ENCODE measurements around the gene HNRNPA1.
"Not testable (repeated sequence)": the region's sequence is repeated elsewhere in the genome, so short reads cannot be mapped to it uniquely, and the experiment has no call there.

HNRNPA1 gene

DNA sequence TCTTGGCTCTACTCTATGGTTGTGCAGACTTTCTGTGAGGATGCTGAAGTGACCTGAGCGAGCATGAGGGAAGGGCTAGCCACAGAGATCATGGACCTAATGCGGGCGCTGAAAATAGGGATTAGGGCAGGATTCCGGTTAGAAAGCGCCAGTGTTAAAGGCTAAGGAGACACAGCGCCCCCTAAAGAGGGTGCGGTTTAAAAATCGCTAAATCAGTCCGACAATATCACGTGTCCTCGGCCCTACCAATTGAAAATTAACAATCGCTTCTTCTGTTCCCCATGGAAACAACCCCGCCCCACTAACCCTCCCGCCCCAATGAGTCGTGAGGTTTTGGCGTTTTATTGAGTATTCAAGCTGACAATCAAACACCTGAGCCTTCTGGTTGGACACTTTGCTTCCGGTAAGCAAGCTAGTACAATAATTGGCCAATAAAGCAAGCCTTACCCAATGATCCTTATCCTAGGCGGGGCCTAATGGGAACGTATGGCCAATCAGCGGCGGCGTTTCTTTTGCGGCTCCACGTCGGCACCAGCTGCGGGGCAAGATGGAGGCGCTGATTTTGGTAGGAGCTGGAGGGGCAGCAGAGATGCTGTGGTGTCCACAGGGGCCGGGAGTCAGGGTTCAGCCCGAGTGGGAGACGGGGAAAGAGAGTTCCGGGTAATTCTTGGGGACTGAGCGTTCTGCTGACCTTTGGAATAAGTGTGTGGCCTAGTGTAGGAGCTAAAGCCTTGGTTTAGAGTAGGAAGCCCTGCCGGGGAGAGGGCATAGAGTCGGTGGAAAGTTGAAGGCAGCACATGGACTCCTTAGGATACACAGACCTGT lies 44.3 kb downstream of the HNRNPA1 start, which contains the start of gene COPZ1:
TSS of gene COPZ1 (plus strand) at position 515 of the 825 bp plus-strand sequence. CDS start at position 548, 33 bp downstream.
- Histone ChIP-seq H3K4me3 (replicated peaks; ENCODE audit: low read depth, low read length) (peak within 1 kb of the TSS; percentile 80), H3K27me3 (replicated peaks; ENCODE audit: control insufficient read depth, insufficient read depth, low read length) (no peaks in the 10 kb centered on the region), H3K36me3 (ENCODE audit: control insufficient read depth, insufficient read depth, low read length) (no peaks in the 10 kb centered on the region; the same call in 1 of the 2 replicates)
- TF ChIP-seq, protein P1, sequence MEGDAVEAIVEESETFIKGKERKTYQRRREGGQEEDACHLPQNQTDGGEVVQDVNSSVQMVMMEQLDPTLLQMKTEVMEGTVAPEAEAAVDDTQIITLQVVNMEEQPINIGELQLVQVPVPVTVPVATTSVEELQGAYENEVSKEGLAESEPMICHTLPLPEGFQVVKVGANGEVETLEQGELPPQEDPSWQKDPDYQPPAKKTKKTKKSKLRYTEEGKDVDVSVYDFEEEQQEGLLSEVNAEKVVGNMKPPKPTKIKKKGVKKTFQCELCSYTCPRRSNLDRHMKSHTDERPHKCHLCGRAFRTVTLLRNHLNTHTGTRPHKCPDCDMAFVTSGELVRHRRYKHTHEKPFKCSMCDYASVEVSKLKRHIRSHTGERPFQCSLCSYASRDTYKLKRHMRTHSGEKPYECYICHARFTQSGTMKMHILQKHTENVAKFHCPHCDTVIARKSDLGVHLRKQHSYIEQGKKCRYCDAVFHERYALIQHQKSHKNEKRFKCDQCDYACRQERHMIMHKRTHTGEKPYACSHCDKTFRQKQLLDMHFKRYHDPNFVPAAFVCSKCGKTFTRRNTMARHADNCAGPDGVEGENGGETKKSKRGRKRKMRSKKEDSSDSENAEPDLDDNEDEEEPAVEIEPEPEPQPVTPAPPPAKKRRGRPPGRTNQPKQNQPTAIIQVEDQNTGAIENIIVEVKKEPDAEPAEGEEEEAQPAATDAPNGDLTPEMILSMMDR (IDR thresholded peaks at IDR 0.05; ENCODE audit: insufficient read depth, low read length, poor library complexity, severe bottlenecking): peak; percentile 77
- peak; percentile 90 for DNase-seq (ENCODE audit: extremely low read depth, insufficient read length)

DNA sequence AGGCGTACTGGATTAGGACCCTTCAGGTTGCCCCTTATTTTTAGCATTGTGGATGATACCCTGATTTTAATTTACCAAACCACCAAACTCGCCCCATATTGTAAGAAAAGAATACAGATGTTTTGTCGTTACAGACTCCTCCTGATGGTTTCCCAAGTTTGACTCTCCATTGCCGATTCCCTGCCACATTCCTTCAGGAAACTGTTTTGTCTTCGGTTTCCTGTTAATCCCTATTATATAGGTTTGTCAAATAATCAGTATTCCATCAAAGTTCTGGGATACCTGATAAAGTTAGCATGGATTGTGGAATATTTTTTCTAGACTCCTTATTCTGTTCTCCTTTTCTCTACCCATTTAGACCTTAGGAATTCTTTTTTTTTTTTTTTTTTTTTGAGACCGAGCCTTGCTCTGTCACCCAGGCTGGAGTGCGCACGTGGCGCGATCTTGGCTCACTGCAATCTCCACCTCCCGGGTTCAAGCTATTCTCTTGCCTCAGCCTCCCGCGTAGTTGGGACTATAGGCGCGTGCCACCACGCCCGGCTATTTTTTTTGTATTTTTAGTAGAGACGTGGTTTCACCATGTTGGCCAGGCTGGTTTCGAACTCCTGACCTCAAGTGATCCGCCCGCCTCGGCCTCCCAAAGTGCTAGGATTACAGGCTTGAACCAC lies 45.0 kb downstream of the HNRNPA1 start:
- not testable (repeated sequence) for DNase-seq (ENCODE audit: extremely low read depth, insufficient read length); H3K36me3 ChIP-seq (ENCODE audit: control insufficient read depth, insufficient read depth, low read length); H3K27me3 ChIP-seq (replicated peaks; ENCODE audit: control insufficient read depth, insufficient read depth, low read length)
- H3K4me3 ChIP-seq (replicated peaks; ENCODE audit: low read depth, low read length): peak overlapping the region; percentile 80

DNA sequence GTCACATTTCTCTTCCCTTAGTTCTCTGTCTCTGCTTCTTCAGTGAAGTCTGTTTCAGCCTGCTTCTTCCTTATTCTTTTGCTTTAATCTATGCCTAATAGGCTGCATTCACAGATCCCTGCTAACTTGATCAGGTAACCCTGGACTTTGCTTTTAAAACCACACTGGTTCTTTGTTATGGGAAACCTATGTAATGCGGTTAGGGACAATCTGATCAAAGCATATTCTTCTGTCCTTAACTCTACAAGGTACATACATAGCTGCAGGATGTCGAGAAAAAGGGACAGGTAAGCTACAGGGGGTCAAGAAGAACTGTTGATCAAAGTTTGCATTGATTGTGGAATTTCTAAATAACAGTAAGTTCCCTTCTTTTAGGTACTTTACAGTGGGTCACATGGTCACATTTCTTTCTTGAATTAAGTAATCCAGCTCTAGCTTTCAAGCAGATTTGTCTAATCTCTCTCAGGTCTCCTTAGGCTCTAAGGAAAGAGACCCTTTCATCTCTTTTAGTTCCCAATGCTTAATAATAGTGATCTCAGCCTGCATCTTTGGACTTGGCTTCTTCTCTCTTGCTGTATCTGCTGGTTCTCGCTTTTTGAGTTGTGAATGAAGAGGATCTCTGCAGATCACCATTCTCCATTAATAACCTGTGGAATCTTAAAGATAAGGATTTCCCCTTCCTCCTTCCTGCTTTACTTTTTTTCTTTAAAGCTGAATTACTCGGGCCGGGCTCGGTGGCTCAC lies 48.2 kb downstream of the HNRNPA1 start:
- no peak overlapping the region for H3K4me3 ChIP-seq (replicated peaks; ENCODE audit: low read depth, low read length)
- H3K27me3 ChIP-seq (replicated peaks; ENCODE audit: control insufficient read depth, insufficient read depth, low read length): no peaks in the 10 kb centered on the region
- no peak for DNase-seq (ENCODE audit: extremely low read depth, insufficient read length)
- H3K36me3 ChIP-seq (ENCODE audit: control insufficient read depth, insufficient read depth, low read length): peaks cover 3% of the 10 kb centered on the region
- TF ChIP-seq, protein P1 (IDR thresholded peaks at IDR 0.05; ENCODE audit: insufficient read depth, low read length, poor library complexity, severe bottlenecking): no peak

DNA sequence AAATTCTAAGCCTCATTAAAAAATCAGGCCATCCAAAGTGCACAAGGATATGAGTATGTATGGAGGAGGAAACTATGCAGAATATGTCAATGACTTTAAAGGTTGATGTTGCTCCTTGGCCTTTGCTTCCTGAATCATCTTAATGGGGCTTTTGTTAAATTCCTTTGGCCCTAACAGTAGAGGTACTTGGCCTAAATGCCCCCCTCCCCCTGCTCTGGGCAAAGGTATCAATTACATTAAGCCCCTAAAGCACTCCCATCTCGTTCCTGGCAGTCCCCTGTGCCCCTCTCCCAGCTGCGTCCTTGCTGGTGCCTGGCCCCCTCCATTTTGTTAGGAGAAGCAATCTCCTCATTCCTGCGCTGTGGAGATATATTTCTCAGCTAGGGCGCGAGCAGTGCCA lies 49.2 kb downstream of the HNRNPA1 start:
- no peak for DNase-seq (ENCODE audit: extremely low read depth, insufficient read length)
- no peaks in the 10 kb centered on the region for H3K27me3 ChIP-seq (replicated peaks; ENCODE audit: control insufficient read depth, insufficient read depth, low read length)
- H3K36me3 ChIP-seq (ENCODE audit: control insufficient read depth, insufficient read depth, low read length): peaks cover 3% of the 10 kb centered on the region
- TF ChIP-seq, protein P1 (IDR thresholded peaks at IDR 0.05; ENCODE audit: insufficient read depth, low read length, poor library complexity, severe bottlenecking): no peak
- H3K4me3 ChIP-seq (replicated peaks; ENCODE audit: low read depth, low read length): no peak overlapping the region

DNA sequence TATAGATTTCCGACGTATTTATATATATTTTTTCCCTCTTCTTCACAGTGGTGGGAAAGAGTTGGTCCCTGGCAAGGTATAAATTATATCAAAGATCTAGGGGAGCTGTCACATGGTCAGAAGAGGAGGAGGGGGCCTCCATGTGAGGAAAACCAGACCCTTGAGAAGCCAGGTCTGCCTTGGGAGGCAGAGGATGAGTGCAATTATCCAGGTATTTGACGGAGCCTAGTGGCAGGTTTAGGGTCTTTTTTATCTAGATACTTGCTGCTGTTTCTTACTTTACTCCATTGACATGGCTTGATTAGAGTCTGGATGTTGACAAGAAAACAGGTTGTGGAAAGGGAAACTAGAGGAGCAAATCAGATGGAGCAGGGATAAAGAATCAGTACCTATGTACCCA lies 49.9 kb downstream of the HNRNPA1 start:
- Histone ChIP-seq H3K4me3 (replicated peaks; ENCODE audit: low read depth, low read length) (no peak overlapping the region), H3K36me3 (ENCODE audit: control insufficient read depth, insufficient read depth, low read length) (peaks cover 3% of the 10 kb centered on the region), H3K27me3 (replicated peaks; ENCODE audit: control insufficient read depth, insufficient read depth, low read length) (no peaks in the 10 kb centered on the region)
- TF ChIP-seq, protein P1 (IDR thresholded peaks at IDR 0.05; ENCODE audit: insufficient read depth, low read length, poor library complexity, severe bottlenecking): no peak
- no peak for DNase-seq (ENCODE audit: extremely low read depth, insufficient read length)

DNA sequence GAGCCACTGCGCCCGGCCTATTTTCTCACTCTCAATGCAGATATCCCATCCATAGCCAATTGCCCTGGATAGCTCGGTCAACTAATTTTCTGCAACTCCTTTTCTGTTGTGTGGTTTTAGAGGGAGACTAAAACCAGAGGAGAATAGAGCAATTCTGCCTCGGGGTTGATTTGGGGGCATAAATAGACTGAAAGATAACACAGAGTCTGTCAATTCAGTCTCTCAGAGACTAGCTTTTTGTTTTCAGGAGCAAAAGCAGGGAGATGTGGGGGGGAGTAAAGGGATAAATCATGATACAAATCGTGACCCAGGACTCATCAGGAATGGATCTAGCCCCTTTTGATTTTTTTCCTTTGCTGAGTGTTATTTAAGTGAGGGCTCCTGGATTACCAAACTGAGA lies 50.9 kb downstream of the HNRNPA1 start:
- Histone ChIP-seq H3K36me3 (ENCODE audit: control insufficient read depth, insufficient read depth, low read length) (peaks cover 3% of the 10 kb centered on the region), H3K4me3 (replicated peaks; ENCODE audit: low read depth, low read length) (no peak overlapping the region), H3K27me3 (replicated peaks; ENCODE audit: control insufficient read depth, insufficient read depth, low read length) (no peaks in the 10 kb centered on the region)
- TF ChIP-seq, protein P1 (IDR thresholded peaks at IDR 0.05; ENCODE audit: insufficient read depth, low read length, poor library complexity, severe bottlenecking): no peak
- DNase-seq (ENCODE audit: extremely low read depth, insufficient read length): no peak
